H1 (cell line): ENCODE data around the gene SMIM38. TPM values are rescaled to one million over a fixed set of nuclear protein-coding genes. Genes with fewer than 3 reads are reported as not detected.

Experiments used
- CBX8 ChIP-seq: fragments of 300-800, 300-1000 bp; sonication (generic); IDR thresholded peaks from 2 replicates; pipeline ENCODE4 v1.7.1; 2016; ENCODE audit warnings: low read depth, low read length, borderline replicate concordance
- CHD7 ChIP-seq: fragments of 300-600 bp; sonication (generic); IDR thresholded peaks from 2 replicates; pipeline ENCODE4 v1.7.1; 2012; ENCODE audit warnings: low read length, moderate library complexity, mild to moderate bottlenecking, inconsistent platforms; ENCODE audit not compliant: insufficient replicate concordance
- EGR1 ChIP-seq: IDR thresholded peaks from 2 replicates; pipeline ENCODE4 v1.6.1; 2011; ENCODE audit warnings: low read depth, low read length, borderline replicate concordance
- GABPA ChIP-seq: IDR thresholded peaks from 2 replicates; pipeline ENCODE4 v1.6.1; 2011; ENCODE audit warnings: mild to moderate bottlenecking, low read length, moderate library complexity, borderline replicate concordance; ENCODE audit not compliant: insufficient read depth
- JUND ChIP-seq: IDR thresholded peaks from 2 replicates; pipeline ENCODE4 v1.6.1; 2011; ENCODE audit warnings: mild to moderate bottlenecking, improper control_type of control experiment, low read length
- NANOG ChIP-seq: IDR thresholded peaks from 2 replicates; pipeline ENCODE4 v1.6.1; 2011; ENCODE audit warnings: low read length, low read depth, mild to moderate bottlenecking, inconsistent platforms; ENCODE audit not compliant: insufficient read depth, poor library complexity, severe bottlenecking
- POLR2A ChIP-seq, 2 experiments: IDR thresholded peaks; 1 replicate in 1 of 2; 2 replicates in 1 of 2; pipeline ENCODE4 v1.6.1; 2011; ENCODE audit warnings: low read depth in 2 of 2, low read length in 2 of 2, mild to moderate bottlenecking in 2 of 2; ENCODE audit errors: control extremely low read depth in 1 of 2
- POLR2AphosphoS5 ChIP-seq: IDR thresholded peaks from 2 replicates; pipeline ENCODE4 v1.6.1; 2011; ENCODE audit warnings: low read depth, low read length
- RFX5 ChIP-seq: IDR thresholded peaks from 2 replicates; pipeline ENCODE4 v1.6.1; 2011; ENCODE audit warnings: low read depth, low read length, improper control_type of control experiment, borderline replicate concordance
- SP2 ChIP-seq: IDR thresholded peaks from 2 replicates; pipeline ENCODE4 v1.6.1; 2012; ENCODE audit warnings: mild to moderate bottlenecking, low read length, inconsistent platforms
- SUZ12 ChIP-seq: fragments of 200-600 bp; sonication (generic); IDR thresholded peaks from 2 replicates; pipeline ENCODE4 v1.6.1; 2012; ENCODE audit warnings: mild to moderate bottlenecking, inconsistent platforms, low read length, moderate library complexity, mixed read lengths
- polyA plus RNA-seq, 7 experiments: library from polyadenylated mRNA; depleted of rRNA in 3 of 7; stranded (reverse) in 5 of 7; unstranded in 2 of 7; fragments of >200 nt in 5 of 7; fragments of 200-250 nt in 2 of 7; gene quantifications; 1 replicate in 5 of 7; 2 replicates in 1 of 7; 4 replicates in 1 of 7; pipeline versions ENCODE4 v1.2.1 to v1.2.3, GENCODE V29; 2011 to 2013; ENCODE audit warnings: missing spikeins in 2 of 7, mixed read lengths in 2 of 7
- total RNA-seq: library from RNA; stranded (reverse); fragmentation: NEBNext Ultra II Directional; extraction: Animal tissue kit (Norgen Biotek cat#: 25700); gene quantifications from 2 replicates; pipeline ENCODE4 v1.2.1, GENCODE V29; 2021

The SMIM38 gene
- total and polyA plus RNA-seq, 2 of the 8 experiments (the other 6 are each of a cell fraction or from before 2014, with no cell fraction given), result 0.17 to 0.20 TPM

- TF ChIP-seq CHD7 (no peak), EGR1 (no peak), SUZ12 (no peak), JUND (no peak), RFX5 (no peak), SP2 (no peak), POLR2A (IDR thresholded peaks at IDR 0.05; ENCODE audit: control extremely low read depth in 1 of 2, low read depth in 2 of 2, low read length in 2 of 2) (no peak), GABPA (no peak), NANOG (no peak), CBX8 (no peak), POLR2AphosphoS5 (no peak)
Observed at GRCh38 chr11:69160296-69161116, 4.8 kb downstream of the SMIM38 start (continued).
